EL (cell line): ENCODE measurements around the gene GSTK1.

Experiments used
- DNase-seq: peaks from one replicate; pipeline ENCODE4 v3.0.0-alpha.2; 2016

Gene GSTK1

GRCh38 chr7:143279186-143280098 is 16.2 kb downstream of the GSTK1 start:
- DNase-seq: no peak

GRCh38 chr7:143280160-143280559 is 16.9 kb downstream of the GSTK1 start:
- no peak for DNase-seq

GRCh38 chr7:143280566-143280965 is 17.3 kb downstream of the GSTK1 start:
- no peak for DNase-seq

GRCh38 chr7:143281529-143281928 is 18.3 kb downstream of the GSTK1 start:
- DNase-seq: no peak

- DNase-seq: no peak
Observed at GRCh38 chr7:143282124-143282523, 18.9 kb downstream of the GSTK1 start.

GRCh38 chr7:143283381-143283780 is 20.1 kb downstream of the GSTK1 start:
- DNase-seq: no peak

- no peak for DNase-seq
Observed at GRCh38 chr7:143284591-143285469, 21.6 kb downstream of the GSTK1 start, which contains the start of gene TMEM139. Gene TMEM139, plus strand, starts transcription at chr7:143284958. Its CDS starts 1,000 bp downstream, at chr7:143285958.

- DNase-seq: no peak
Observed at GRCh38 chr7:143285470-143285778, 22.2 kb downstream of the GSTK1 start.

GRCh38 chr7:143285806-143286521 is 22.7 kb downstream of the GSTK1 start:
- DNase-seq: no peak

- DNase-seq: no peak
Observed at GRCh38 chr7:143286522-143286890, 23.3 kb downstream of the GSTK1 start.

GRCh38 chr7:143287339-143287934 is 24.2 kb downstream of the GSTK1 start:
- no peak for DNase-seq

- DNase-seq: peak; percentile 96
Observed at GRCh38 chr7:143287935-143288826, 24.9 kb downstream of the GSTK1 start, which contains the start of gene CASP2. Gene CASP2, plus strand, starts transcription at chr7:143288351. Its CDS starts 105 bp downstream, at chr7:143288456.

GRCh38 chr7:143288836-143289235 is 25.6 kb downstream of the GSTK1 start:
- DNase-seq: peak; percentile 31

GRCh38 chr7:143289421-143289820 is 26.2 kb downstream of the GSTK1 start:
- peak; percentile 13 for DNase-seq

GRCh38 chr7:143289888-143290287 is 26.6 kb downstream of the GSTK1 start:
- peak; percentile 23 for DNase-seq

GRCh38 chr7:143290293-143290692 is 27.1 kb downstream of the GSTK1 start:
- DNase-seq: no peak

GRCh38 chr7:143292876-143293275 is 29.6 kb downstream of the GSTK1 start:
- DNase-seq: no peak

- DNase-seq: peak; percentile 63
Observed at GRCh38 chr7:143295870-143296269, 32.6 kb downstream of the GSTK1 start.

GRCh38 chr7:143296686-143297085 is 33.4 kb downstream of the GSTK1 start:
- no peak for DNase-seq

GRCh38 chr7:143299346-143299745 is 36.1 kb downstream of the GSTK1 start:
- peak; percentile 36 for DNase-seq

- DNase-seq: no peak
Observed at GRCh38 chr7:143299840-143300239, 36.6 kb downstream of the GSTK1 start.
